DMS 273 (cell line): ENCODE measurements around the gene MAP4K4.

ENCODE experiments used
- DNase-seq: peaks from one replicate; lab custom pipeline; 2025; ENCODE audit not compliant: unreplicated experiment; lab: John Stamatoyannopoulos, UW

Gene MAP4K4

DNA sequence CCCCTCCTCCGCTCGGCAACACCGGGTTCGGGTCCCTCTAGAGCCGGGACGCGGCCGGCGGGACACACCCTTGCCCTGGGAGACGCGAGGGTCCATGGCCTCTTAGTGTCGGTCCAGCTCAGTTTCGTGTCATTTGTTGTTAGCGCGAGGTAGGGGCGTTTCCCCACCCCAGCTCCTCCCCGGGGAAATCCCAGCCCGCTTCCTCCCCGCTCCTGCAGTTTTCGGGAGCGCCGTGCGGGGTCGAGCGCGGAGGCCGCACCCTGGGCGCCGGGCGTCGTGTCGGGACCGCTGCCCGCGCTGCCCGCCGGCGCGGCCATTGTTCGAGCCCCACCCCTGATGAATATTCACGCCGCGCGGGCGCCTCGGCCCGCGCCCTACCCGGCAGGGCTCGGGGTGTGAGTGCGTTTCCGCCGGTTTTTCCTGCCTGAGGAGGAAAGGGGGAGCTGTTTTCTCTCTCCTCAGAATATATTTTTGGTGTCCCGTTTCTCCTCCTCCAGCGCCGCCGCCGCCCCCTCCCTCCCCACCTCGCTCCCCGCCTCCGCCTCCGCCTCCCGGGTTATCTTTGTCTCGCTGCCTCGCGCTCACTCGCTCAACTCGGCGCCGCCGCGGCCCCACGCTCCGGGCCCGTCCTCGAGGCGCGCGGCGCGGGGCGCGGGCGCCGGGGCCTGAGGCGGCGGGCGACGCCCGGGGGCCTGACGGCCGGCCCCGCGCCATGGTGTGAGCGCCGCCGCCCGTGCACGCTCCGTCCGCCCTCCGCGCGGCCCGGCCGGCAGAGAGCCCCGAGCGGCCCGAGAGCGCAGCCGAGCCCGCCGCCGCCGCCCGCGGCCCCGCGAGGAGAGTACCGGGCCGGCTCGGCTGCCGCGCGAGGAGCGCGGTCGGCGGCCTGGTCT lies at the start of gene MAP4K4:
Gene MAP4K4, plus strand, starts transcription at position 584 of the 890 bp plus-strand sequence. CDS start 374 bp downstream, outside the sequence.
- peak; percentile 90 for DNase-seq

GRCh38 chr2:101653469-101653868 lies 44.0 kb upstream of the MAP4K4 start:
- DNase-seq, result peak; percentile 17

DNA sequence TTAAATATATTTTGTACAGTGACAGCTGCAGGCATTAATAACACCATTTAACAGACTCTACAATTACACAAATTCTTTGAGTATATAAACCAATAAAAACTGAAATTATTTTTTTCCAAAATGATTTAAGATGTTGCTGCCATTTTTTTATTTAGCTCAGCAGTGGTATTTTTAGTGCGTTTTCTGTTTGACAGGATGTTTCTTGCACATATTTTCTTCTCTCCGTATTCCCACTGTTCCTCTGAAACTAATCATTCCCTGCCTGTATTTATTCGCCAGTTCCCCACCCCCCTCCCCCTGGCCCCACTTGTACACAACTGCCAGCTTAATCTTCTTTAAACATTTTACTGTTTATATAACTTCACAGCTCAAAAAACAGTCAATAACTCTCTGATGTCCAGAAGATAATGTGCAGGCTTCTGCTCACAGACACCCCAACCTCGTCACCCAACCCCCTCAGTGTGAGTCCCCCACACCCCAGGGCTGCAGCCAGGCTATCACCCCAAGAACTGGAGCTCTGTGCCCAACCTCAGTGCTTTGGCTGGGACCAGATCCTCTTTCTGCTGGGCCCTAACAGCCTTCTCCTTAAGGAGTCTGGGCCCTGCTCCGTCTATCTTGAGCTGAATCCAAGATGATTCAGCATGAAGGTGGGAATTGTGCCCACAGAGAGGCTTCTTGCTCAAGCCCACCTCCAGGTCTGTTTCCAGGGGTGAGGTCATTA lies 41.6 kb upstream of the MAP4K4 start:
- peak; percentile 53 for DNase-seq

- peak; percentile 63 for DNase-seq
Observed at GRCh38 chr2:101657787-101658186, 39.7 kb upstream of the MAP4K4 start.

DNA sequence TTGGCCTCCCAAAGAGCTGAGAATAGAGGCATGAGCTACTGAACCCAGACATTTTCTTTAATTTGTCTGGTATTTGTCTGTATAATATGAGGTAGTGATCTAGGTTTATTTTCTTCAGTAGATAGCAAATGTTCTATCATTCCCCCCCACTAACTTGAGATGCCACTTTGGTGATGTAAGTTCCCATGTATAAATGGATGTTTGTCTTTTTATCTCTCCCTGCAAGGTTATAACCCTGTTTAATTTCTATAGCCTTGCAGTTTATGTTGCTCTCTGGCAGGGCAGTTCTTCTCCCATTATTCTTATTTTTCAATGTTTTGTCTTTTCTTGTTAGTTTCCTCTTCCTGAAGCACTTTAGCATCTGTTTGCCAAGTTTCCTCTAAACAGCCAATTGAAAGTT lies 39.1 kb upstream of the MAP4K4 start:
- DNase-seq, result peak; percentile 13

DNA sequence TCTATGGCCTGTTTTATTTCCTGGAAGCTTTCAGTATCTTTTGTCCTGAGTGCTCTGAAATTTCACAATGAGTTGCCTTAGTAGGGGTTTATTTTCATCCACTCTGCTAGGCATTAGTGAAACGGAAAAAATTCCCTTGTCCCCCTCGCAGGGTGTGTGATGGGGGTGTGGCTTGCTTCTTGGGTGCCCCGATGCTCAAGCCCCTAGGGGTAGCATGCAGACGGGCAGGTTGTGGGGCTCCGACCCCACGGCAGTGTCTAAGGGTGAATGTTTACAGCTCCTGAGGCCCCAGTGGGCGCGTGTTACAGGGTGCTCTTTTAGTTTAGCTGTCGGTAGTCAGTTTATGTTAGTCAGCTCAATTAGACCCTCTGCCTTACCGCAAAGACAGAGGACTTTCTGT lies 32.2 kb upstream of the MAP4K4 start:
- DNase-seq, result no peak

DNA sequence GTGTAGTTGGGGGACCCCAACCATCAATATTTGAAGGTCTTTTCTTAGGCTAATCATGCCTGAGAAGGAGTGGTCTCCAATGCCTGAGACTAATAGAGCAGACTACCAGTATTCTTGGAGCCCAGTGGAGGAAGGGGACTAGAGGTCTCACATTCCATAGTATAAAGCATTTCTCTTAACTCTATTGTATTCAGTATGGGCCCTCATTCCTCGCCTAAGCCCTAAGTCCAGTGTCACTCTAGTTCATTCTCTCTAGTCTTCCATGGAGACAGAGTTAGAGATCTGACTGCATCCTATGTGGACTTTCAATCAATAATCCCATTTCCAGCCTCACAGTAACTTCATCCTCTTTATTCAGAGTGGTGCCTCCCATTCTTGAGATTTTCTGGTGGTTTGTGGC lies 29.7 kb upstream of the MAP4K4 start:
- no peak for DNase-seq

GRCh38 chr2:101672047-101672446 lies 25.5 kb upstream of the MAP4K4 start:
- DNase-seq, result no peak

DNA sequence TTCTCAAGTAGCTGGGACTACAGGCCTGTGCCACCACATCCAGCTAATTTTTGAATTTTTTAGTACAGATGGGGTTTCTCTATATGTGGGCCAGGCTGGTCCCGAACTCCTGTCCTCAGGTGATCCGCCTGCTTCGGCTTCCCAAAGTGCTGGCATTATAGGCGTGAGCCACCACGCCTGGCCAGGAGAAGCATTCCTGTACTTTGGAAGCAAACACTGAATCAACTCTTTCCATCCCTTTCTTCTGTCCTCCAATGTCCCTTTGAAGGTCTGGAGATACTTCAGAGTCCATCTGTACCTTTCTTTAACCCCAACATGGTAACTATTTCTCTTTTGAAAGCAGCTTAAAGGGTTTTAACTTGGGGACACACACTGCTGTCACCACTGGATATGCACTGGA lies 23.6 kb upstream of the MAP4K4 start:
- DNase-seq, result no peak

GRCh38 chr2:101675512-101675911 lies 22.0 kb upstream of the MAP4K4 start:
- DNase-seq, result no peak

DNA sequence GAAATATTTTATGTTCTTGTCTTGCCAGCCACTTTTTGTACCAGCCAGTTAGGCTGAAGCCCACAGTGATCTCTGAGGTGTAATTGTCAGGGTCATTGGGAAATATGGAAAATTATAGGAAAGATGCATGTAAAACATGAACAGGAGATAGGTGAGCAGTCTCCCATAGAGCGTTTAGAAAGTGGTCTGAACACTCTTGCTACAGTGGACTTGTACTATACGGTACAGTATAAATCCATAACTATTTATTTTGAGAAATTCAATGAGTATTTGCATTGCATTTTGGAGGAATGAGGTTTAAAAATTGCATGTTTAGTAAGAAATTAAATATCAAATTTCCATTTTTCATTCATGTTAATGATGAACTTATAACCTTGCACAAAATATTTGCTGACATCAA lies 20.8 kb upstream of the MAP4K4 start:
- DNase-seq, result no peak

- DNase-seq, result no peak
Observed at GRCh38 chr2:101677658-101678057, 19.8 kb upstream of the MAP4K4 start.

DNA sequence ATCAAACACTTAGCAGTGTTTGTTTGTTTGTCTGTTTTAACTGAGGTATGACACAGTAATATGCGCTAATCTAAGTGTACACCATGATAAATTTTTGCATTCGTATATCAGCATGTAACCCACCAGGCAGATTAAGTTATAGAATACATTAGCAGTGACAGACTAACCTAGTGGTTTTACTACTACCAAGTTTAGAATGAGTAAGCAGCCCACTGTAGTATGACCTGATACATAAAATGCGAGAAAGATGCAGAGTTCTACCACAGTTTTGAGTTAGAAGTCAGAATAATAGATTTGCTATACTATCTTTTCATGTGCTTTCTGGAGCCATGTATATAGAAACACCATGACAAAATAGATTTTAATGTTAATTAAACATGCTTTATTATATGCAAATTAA lies 19.1 kb upstream of the MAP4K4 start:
- no peak for DNase-seq

DNA sequence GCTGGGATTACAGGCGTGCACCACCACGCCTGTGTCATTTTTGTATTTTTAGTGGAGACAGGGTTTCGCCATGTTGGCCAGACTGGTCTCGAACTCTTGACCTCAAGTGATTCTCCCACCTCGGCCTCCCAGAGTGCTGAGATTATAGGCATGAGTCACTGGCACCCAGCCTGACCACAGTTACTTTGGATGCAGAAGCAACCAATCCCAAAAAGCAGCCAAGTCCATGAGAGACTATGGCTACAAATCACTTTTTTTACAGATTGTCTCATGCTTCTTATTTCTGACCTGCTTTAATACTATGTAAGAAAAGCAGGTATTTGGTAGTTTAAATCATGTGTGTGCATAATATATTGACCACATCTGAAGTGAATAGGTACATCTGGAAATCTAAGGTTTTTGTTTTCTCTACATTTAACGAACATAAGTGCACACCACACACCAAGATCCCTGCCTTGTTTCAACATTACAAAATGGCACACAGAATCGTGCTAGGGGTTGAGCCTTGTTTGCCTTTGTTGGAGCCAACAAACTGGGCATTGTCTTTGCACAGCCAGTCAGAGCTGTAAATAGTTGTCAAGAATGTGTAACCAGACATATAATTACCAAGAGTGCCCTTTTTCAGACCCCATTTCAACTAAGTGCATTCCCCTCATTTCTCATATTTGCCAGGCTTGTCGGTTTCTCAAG lies 18.3 kb upstream of the MAP4K4 start:
- DNase-seq, result no peak

DNA sequence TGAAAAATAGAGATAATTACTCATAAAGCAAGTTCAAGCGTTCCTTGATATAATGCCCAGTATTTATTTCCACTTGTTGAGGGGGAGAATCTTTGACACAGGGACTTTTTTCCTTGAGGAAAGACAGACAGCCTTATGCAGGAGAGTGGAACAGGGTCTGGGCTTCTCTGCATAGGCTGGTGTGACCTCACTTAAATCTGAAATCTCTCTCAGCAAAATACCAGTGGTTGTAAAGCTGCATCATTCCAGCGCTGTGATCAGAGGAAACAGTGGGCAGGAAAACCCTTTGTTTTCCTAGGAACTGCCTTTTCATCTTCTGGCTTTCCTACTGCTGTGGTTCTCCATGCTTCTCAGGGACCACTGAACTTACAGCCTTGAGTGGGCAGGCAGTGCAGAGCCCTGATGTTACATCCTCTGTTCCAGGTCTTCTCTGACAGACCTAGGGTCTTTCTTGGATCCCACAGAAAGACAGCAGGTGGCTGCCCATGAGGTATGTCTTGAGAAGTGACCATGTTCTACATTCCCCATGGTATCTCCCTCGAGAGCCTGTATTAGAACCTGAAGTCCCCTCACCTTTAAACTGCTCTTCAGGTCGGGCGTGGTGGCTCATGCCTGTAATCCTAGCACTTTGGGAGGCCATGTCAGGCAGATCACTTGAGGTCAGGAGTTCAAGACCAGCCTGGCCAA lies 17.6 kb upstream of the MAP4K4 start:
- DNase-seq, result no peak

GRCh38 chr2:101682311-101682710 lies 15.2 kb upstream of the MAP4K4 start:
- DNase-seq, result no peak

GRCh38 chr2:101684313-101684712 lies 13.2 kb upstream of the MAP4K4 start:
- no peak for DNase-seq

GRCh38 chr2:101688261-101688660 lies 9.2 kb upstream of the MAP4K4 start:
- no peak for DNase-seq

DNA sequence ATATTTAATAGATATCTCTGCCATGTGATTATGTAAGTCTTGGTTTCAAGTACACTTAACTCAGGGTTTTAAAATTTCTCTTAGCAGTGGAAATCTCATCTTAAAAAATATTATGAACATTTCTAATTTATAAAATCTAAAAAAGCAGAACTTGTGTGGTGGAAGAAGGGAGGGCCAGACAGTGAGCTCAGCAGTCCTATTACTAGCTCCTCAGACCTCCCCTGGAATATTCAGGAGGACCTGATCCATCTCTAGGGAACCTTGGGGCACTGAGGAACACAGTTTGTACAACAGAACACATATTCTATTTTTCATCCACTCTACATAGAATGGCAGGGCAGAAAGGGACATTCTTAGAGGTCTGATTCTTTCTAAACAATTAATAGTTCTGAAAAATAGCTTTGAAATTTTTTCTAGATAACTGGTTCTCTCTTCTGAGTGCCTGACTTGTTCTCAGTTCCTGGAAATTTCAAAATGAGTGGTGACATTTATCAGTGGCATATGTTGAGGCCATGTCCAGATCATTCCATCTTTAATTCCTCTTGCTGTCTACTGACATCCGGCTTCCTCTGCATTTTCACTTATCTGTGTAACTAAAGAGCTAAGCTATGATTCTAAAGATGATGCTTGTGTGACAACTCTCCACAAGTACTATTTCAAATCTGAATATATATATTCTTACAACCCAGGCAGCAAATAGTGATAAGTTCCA lies 8.2 kb upstream of the MAP4K4 start:
- no peak for DNase-seq

- no peak for DNase-seq
Observed at GRCh38 chr2:101690547-101691152, 6.9 kb upstream of the MAP4K4 start.
